NCI-H446 (cell line): ENCODE measurements around the gene NSUN2.

Experiments
- DNase-seq, 2 experiments: peaks; one replicate each; lab custom pipeline; 2025; lab: John Stamatoyannopoulos, UW

NSUN2 gene

DNA sequence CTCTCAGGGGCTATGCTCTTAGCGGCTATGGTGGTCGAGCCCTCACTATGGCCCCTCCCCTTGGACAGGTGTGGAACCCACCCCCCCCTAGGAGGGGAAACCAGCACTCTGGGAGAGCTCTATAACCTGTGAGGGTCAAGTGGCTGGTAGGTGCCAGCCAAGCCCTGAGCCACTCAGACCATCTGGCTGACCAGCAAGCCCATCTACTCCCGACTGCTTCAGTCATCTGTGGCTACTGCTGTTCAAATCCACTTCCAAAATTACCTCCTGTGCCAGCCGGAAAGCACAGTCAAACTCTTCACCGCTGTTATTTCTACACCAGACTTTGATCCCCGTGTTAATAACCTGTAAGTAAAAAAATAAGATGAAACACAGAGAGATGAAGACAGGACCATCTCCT is 28.5 kb downstream of the NSUN2 start:
- no peak for DNase-seq

DNA sequence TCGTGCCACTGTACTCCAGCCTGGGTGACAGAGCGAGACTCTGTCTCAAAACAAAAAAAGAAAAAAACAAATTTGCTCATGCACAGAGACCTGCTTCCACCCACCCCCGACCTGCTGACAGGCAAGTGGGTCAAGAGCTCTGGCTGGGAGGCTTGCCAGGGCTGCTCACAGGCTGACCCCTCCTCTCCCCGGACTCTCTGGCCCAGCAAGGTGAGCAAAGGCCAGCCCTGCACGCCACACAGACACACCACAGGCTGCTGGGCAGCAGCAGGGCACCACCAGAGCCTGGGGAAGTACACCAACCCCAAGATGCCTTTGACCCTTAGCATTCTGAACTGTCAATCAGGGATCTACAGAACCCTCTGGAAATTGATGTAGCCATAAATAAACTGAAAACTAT is 29.2 kb downstream of the NSUN2 start:
- DNase-seq = no peak

DNA sequence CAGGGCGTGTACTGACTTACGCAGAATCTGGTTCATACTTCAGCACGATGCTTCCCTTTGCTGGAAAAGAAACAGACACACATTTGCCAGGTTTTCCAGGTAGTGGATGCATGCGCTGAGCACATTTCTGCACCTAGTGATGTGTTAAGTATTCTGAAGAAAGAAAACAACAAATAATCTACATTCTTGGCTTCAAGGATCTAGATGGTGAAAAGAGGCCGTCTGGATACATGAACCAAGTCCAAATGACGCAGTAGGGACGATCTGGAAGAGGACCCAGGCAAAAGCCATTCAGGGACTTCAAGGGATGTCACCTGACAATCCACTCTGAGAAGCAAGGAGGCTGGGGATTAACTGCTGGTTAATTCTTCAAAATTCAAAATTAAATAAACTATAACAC is 30.4 kb downstream of the NSUN2 start:
- DNase-seq = no peak

DNA sequence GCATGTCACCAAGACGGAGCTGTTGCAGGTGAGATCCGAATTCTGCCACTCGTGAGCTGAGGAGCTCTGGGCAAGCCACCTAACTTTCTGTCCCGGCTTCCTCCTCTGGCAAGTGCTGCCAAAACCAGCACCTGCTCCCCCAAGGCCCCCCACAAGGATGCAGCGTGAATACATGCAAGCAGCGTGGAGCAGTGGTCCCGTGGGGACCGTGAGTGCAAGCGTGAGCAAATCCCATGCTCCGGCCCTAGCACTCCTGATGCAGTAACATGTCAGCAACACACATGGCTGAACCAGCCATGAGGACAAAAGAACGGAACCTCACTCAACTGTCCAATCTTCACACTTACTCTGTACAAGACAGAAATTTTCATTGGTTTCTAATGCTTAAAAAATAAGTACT is 31.0 kb downstream of the NSUN2 start:
- DNase-seq = no peak

DNA sequence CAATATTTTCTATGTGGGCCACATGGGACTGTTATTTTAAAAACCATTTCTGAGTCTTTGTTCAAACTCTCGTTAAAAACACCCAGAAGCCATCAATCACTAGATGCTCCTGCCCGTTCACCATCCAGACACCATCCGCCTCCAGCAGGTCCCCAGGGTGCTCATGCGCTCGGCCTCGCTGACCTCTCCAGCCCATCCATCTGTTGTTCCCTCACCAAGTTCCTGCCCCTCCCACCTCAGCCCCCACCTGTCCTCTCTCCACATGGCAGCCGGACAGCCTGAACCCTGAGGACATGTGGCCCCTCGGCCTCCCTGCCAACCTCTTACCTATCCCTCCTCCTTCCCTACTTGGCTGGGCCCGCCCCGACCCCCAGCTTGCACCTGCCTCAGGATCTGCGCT is 31.6 kb downstream of the NSUN2 start:
- no peak for DNase-seq

DNA sequence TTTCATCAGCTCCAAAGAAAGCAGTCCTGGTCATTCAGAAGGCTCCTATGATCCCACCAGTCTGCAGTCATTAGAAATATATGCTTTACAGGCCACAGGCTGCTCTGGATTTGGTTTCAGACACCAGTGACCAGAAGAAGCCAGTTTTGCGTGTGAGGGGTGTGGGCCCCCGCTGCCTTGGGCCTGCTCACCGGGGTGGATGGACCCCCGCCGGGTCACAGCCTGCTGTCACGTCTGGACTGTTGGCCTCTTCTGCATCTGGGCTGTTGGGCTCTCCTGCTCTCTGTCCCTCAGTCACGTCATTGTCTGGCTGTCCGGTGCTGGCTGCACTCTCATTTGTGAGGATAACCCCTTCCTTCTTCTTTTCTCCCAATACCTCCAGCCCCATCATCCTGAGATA is 33.1 kb downstream of the NSUN2 start:
- DNase-seq = no peak

DNA sequence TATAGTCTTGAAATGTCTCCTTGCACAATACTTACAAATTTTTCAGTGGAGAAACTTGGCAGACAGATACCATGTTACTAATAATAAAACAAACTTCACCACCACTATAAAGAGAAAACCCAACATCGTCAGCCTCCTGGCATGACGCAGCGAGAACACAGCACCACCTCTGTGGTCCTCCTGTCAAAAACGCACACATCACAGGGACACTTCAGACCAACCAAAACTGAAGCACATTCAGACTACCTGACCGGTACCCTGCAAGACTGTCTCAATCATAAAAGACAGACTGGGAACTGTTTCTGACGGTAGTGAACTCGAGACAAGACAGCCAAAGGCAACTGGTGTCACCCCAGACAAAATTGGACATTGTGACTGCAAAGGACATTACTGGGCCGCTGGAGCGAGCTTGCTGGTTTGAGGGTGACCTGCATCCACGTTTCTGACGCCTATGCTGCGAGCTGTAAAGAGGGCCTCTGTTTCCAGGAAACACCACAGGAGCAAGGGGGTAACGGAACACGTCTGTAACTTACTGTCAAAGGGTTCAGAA is 34.4 kb downstream of the NSUN2 start:
- DNase-seq = no peak

DNA sequence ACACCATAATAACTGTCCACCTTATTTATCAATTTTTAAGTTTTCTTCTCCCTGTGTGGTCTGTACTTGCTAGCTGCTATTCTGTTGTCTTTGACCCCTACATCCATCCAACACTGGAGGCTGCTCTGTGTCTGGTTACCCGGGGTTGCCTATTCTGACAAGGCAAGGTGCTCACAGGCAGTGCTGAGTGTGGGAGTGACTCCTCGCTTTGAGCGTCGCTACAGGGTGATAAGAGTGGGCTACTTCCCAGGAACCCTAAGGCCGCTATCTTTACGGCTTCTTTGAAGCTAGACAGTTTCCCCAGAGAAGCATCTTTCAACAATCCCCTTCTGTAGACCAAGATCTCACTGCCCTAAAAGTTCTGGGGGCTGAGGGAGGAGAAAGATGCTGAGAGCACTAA is 35.3 kb downstream of the NSUN2 start:
- no peak for DNase-seq

DNA sequence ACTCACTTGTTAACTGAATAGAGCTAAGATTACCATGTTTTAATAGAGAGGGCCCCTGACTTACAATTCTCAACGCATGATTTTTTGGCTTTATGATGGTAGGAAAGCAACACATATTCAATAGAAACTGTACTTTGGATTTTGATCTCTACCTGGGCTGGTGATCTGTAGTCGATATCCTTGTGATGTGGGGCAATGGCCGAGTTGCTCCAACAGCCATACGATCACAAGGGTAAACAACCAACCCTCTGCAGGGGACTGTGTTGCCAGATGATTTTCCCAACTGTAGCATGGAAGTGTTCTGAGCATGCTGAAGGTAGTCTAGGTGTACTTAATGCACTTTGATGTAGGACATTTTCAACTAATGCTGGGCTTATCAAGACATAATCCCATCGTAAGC is 36.5 kb downstream of the NSUN2 start:
- DNase-seq = no peak

DNA sequence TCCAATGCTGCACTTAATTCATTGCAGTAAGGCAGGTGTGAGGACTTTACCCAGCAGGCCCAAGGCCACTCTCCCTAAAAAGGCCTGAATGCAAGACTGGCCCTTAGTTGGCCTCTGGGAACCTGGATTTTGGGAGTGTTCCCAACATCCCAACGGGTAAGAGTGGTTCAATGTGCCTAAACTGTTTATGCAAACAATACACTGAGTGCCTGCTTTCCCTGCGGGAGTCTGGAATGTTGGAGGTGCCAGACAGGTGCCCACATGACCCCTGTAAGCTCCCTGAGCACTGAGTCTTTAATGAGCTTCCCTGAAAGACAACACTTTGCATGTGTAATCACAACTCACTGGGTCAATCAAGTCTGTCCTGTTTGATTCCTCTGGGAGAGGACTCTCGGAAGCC is 37.4 kb downstream of the NSUN2 start:
- DNase-seq = no peak

DNA sequence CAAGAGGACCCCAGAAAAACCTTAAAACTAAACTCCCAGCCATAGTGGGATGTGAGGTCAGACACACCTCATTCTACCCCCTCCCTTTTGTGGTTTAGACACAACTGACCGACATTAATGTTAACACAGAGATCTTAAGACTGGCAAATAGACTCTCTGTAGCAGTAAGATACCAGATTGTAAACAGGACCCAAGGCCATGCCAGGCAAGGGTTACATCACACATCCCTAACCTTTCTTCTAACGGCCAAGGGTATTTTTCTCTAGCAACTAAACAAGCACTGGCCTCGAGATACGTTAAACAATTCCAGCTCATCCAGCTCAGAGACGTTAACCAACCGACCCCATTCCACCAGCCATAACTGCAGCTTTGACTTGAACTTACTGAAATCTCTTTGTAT is 38.8 kb downstream of the NSUN2 start:
- no peak for DNase-seq

DNA sequence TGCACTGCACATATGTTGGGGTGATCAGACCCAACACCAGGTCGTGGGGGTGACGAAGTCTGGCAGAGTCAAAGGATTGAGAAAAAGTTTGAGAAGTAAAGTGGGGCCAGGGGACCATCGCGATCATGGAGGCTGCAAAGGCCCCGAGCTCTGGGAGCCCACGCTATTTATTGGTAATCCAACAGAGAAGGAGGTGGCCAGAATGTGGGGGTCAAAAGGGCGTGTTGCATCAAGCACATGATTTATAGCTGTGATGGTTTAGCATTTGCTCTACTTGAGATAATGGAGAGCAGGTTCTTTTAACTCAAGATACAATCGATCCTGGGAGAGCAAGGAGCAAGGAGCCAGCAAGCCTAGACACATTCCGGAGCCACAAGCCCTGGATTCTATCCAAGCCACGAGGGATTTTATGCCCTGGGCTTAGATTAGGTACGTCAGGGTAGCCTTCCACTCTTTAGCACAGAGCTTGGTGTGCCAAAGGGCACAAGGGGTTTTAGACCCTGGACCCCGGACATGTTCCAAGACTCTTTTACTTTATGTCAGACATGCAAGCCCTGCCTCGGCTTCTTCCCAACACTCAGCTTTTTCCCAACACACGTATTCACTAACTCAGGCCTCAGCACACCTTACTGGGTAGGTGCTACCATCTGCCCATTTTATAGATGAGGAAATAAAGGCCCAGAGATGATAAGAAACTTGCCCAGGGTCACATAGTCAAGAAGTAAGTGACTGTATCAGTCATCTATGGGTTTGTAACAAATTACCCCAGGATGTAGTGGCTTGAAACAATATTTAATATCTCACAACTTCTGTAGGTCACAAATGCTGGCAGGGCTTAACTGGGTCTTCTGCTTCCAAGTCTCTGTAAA is 39.5 kb downstream of the NSUN2 start:
- no peak for DNase-seq

DNA sequence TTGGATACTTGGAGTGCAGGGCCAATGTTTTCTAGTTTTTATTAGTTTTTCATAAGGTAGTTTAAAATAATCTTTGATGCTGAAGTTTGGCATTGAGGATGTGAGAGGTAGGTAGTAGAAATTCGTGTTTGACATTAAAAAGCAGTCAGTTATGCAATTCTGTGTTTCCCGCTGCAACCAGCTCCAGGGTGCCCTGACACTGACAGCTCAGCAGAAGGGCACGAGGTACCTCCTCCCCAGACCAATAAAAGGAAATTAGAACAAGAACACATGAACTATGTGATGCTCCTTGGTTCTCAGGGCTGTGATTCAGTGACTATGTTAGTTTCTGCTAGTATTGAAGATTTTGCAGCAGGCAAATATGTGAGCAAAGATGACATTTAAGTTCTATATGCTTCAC is 40.2 kb downstream of the NSUN2 start:
- DNase-seq = no peak

DNA sequence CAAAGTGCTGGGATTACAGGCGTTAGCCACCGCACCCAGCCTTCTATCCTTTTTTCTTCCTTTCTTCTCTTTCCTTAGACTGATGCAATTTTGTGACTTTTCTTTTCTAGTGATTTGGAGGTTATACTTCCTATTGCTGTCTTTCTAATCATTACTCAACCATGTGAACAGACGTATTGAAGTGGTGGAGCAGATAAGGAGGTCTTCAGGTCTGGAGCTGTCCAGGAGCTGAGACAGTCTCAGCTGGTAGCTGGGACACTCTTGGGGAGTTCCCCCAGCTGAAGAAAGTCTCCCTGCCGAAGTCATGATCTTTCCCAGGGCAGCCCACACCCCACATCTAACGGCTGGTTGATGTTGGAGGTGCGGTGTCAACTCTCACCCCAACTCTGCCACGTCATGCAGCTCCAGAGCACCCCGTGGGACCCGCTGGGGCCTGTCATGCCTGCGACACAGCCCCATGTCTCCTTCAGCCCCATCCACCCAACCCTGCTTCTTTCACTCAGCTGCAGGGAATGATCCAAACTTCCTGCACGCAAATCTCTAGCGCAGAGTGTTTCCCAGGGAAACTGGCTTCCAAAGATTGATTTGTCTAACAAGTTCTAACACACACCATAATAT is 41.1 kb downstream of the NSUN2 start:
- no peak for DNase-seq

DNA sequence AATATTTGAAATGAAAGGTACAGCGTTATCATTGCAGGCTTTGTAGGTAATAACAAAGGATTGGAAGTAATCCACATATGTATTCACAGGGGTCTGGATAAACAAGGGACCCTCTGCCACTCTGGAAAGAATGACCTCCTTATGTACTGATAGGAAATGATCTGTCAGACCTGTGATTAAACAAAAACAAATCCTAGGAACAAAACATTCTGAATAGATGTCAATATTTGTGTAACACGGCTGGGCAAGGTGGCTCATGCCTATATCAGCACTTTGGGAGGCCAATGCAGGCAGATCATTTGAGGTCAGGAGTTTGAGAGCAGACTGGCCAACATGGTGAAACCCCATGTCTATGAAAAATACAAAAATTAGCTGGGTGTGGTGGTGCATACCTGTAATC is 42.3 kb downstream of the NSUN2 start:
- no peak for DNase-seq

DNA sequence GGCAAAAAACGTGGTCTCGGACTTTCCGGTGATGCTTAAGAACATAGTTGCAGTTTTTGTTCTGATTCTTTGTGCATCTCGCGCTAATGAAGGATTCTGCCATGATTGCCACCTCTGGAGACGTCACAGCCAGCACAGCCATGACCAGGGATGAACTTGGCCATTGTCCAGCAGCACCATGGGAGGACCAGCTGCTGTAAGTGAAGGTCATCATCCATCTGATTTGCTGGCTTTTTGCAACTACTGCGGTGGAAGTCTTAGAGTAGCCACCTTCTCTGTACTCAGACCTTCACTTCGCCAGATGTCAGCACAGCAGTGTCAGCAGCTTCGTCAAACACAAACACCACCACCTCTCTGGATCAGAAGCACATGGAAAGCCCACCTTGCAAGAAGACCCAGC is 45.7 kb downstream of the NSUN2 start:
- DNase-seq = no peak

DNA sequence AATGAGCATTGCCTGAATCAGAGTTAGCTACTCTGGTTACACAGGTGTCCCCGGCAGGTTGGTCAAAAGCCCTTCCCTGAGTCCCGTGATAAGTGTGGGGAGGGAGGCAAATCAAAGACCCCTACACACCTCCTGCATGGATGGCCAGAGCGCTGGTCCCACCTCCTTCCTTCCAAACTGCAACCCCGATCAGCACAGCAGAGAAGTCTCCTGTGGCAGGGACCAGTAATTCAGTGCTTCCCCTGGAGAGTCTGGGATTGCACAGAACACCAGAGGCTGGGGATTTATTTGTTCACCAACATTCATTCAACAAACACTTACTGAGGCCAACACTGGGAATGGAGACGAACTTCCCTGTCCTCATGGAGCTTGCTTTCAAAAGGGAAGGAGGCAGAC is 46.2 kb downstream of the NSUN2 start:
- DNase-seq = no peak

DNA sequence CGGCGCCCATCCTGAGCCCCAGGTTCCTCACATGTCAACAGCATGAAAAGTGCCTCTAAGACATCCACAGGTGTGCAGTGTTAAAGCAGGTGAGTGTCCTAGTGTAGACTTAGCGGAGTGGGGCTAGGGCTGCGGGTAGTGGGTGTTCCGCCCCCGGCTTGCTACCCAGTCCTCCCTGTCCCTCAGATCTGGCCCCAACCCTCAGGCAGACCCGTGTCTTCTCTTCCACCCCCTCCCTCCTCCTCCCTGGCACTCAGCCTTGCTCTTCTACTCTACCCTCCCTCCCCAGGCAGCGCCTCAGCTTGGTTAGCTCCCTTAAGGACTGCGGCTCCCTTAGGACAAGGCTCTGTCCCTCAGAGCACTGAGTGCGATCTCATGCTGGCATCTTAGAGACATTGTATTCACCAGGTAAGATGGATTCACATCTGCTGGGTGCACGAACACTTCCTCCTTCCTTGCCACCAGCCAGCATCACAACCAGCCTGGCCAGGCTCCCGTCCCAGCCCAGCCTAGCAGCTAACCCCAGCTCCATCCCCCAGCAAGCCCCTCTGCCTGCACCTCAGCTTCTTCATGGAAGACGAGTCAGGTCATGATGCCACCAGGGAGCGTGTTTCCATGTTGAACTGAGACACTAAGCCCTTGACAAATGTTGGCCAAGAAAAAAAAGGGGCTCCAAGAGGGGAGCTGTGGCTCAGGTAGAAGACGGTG is 46.8 kb downstream of the NSUN2 start:
- DNase-seq = no peak

DNA sequence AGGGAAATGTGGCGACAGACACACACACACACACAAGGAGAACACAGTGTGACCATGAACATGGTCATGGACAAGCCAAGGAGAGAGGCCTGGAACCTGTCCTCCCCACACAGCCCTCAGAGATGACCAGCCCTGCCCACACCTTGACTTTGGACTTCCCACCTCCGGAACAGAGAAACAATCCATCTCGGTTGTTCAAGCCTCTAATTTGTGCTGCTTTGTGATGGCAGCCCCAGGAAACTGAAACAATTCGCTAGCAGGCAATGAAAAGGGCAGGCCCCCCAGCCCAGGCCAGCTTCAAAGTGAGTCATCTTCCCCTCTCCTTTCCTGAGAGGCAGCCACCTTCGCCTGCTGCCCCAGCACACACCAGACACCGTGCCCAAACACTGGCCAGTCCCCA is 47.7 kb downstream of the NSUN2 start:
- DNase-seq = no peak

DNA sequence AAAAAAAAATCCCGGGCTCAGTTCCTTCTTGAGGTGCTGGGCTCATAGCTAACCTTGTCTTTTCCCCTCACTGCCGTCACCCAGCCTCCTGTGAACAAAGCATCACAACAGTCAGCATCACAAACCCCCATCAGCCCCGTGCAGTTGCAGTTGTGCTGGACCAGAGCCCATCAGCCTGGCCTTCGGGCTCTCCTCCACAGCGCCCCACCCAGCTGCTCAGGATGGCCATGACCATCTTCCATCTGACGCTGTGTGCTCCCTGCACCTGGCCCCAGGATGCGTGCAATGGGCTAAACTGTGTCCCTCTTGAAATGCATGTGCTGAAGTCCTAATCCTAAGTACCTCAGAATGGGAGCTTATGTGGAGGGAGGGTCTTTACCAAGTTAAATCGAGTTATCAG is 48.1 kb downstream of the NSUN2 start:
- no peak for DNase-seq

DNA sequence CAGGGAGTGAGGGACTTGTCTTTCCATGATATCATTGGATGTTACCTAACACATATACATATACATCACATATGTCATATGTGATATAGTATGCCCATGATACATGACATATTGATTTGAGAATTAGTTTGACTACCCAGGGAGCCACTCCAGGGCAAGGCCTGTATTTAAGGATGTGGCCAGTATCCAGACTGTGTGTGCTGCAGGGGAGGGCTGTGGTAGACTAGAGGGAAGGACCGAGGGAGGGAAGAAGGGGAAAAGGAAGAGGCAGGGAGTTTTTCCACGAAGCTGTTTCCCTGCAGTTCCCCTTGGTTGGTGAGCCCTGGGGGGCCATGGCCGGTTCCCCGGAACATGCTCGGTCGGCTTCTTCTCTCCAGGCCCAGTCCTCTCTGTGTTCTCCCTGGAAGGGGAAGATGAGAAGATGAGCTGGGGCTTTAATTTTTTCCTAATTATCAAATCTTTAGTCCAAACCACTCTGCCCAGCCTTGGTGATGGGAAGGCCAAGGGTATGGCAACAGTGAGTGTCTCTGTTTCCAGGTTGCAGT is 48.7 kb downstream of the NSUN2 start:
- no peak for DNase-seq

DNA sequence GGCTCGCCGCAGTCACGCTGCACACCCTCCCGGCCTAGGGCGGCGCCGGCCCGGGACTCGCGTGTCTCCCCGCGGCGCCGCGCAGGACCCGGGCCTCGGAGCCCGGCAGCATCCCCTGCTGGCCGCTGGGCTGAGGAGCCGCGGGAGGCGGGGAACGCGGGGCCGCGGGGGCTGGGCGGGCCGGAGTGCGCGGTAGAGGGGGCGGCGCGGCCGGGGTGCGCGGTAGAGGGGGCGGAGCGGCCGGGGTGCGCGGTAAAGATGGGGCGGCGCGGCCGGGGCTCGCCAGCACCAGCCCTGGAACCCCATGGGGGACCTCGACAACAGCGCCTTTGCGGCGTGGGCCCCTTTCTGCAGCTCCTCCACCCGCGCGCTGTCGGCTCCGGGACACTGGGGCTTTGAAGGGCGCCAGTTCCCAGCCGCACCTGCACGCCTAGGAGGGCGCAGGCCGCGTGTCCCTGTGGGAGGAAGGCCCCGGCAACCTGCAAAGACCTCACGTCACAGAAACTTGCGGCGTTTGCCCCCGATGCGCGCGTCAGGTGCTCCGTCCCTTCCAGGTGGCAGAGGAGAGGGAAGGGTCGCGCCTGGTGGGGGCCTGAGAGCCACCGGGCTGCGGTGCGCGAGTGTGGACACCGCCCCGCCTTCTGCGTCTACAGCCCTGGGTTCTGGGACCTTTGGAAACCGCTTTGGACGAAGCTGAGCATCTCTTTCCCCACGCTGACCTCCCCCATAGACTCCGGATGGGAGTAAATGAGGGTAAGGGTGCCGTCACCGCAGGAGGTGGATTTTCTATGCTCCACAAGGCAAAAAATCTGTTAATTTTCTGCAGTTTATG is 49.6 kb downstream of the NSUN2 start:
- DNase-seq = no peak
